ENCODE measurements around the gene SLC8A1. TPM values are rescaled to one million over a fixed set of nuclear protein-coding genes. Genes with fewer than 3 reads are reported as not detected.

SLC8A1 gene
- total and polyA plus RNA-seq, 2 donors: 0.46 to 20.4 TPM

DNA sequence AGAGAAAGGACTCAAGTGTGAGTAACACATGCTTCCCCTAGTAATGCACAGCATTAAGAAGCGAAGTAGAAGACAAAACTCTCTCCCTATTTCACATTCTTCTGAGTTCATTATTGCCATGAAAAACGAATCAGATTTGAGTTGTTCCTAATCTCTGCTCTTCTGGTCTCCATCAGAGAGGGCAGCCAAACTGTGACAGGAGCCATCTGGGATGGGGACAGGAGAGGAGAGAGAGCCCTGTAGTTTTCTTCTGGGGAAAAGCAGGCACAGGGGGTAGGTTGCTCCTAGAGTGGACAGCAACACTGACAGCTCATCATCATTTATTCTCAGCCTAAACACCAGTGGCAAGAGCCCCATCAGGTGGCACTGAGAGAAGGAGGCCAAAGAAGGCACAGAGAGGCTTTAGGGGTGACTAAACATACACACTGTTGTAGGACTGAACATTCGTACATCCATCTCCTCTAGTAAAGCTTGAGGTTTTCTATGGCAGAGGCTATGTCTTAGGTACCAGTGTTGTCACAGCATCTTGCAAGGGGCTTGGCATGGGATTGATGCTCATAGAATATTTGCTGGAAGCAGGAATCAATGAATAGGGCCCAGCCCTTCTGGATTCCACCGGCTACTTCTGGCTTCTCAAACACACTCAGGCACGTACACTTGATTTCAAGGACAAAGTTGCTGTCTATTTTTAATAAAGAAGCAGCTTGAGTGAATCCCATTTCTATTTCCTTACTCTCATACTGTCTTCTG is 33.1 kb downstream of the SLC8A1 start:
- no peak for DNase-seq (ENCODE audit: low read depth in 6 of 9, low spot score in 9 of 9)
- no peaks in the 10 kb centered on the region for H3K9me3 ChIP-seq (ENCODE audit: control insufficient read depth in 2 of 2, insufficient read depth in 1 of 2, low read length in 1 of 2)
- no peaks in the 10 kb centered on the region for H3K27me3 ChIP-seq (ENCODE audit: control insufficient read depth in 2 of 2, insufficient read depth in 1 of 2, low read length in 1 of 2)
- no peak overlapping the region for H3K4me3 ChIP-seq (ENCODE audit: low read length in 2 of 2)
- no peaks in the 10 kb centered on the region for H3K36me3 ChIP-seq (ENCODE audit: control insufficient read depth in 2 of 2, insufficient read depth in 2 of 2, low read length in 1 of 2)
- H3K27ac ChIP-seq (ENCODE audit: low read depth in 1 of 2, low read length in 1 of 2): no peak overlapping the region
- 94% methylated on average over 5 of the region's 5 CpGs for WGBS
- no peaks in the 10 kb centered on the region for H3K4me1 ChIP-seq (ENCODE audit: control insufficient read depth in 2 of 2, insufficient read depth in 2 of 2, low read length in 2 of 2)

DNA sequence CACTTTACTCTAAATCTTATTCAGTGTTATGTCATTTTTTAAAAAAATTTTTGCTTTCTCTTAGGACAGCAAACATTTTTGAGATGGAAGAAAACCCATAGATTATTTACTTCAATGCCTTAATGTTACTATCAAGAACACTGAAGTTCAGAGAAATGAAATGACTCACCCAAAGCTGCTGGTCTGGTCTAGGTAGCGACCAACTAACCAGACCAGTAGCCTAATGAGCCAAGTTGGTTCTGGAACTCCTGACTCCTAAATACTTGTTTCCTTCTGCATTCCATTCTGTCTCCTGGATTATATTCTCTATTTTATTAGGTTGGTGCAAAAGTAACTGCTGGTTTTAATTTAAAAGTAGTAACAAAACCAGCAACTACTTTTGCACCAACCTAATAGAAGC is 35.4 kb downstream of the SLC8A1 start:
- H3K4me1 ChIP-seq (ENCODE audit: control insufficient read depth in 2 of 2, insufficient read depth in 2 of 2, low read length in 2 of 2): no peaks in the 10 kb centered on the region
- H3K36me3 ChIP-seq (ENCODE audit: control insufficient read depth in 2 of 2, insufficient read depth in 2 of 2, low read length in 1 of 2): no peaks in the 10 kb centered on the region
- no peaks in the 10 kb centered on the region for H3K9me3 ChIP-seq (ENCODE audit: control insufficient read depth in 2 of 2, insufficient read depth in 1 of 2, low read length in 1 of 2)
- H3K4me3 ChIP-seq (ENCODE audit: low read length in 2 of 2): no peak overlapping the region
- H3K27ac ChIP-seq (ENCODE audit: low read depth in 1 of 2, low read length in 1 of 2): no peak overlapping the region
- DNase-seq (ENCODE audit: low read depth in 6 of 9, low spot score in 9 of 9): no peak
- no peaks in the 10 kb centered on the region for H3K27me3 ChIP-seq (ENCODE audit: control insufficient read depth in 2 of 2, insufficient read depth in 1 of 2, low read length in 1 of 2)
- WGBS: 99% methylated on average over 1 of the region's 1 CpG

DNA sequence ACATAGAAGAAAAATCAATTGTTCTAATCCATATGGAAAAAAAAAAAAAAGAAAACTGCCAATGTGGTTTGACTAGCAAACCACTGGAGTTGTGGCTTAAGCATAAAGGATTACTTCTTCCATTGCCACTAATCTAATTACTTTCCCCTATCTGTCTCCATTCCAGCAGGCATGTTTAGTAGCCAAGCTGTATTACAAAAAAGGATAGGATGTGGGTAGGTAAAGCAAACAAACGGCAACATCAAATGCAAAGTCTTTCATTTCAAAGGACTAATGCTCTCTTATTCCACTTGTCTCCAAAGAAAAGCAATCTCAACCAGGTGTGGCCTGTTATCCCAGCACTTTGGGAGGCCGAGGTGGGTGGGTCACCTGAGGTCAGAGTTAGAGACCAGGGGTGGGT is 36.5 kb downstream of the SLC8A1 start:
- no peak overlapping the region for H3K27ac ChIP-seq (ENCODE audit: low read depth in 1 of 2, low read length in 1 of 2)
- 93% methylated on average over 2 of the region's 2 CpGs for WGBS
- DNase-seq (ENCODE audit: low read depth in 6 of 9, low spot score in 9 of 9): no peak
- no peaks in the 10 kb centered on the region for H3K9me3 ChIP-seq (ENCODE audit: control insufficient read depth in 2 of 2, insufficient read depth in 1 of 2, low read length in 1 of 2)
- no peaks in the 10 kb centered on the region for H3K4me1 ChIP-seq (ENCODE audit: control insufficient read depth in 2 of 2, insufficient read depth in 2 of 2, low read length in 2 of 2)
- no peaks in the 10 kb centered on the region for H3K27me3 ChIP-seq (ENCODE audit: control insufficient read depth in 2 of 2, insufficient read depth in 1 of 2, low read length in 1 of 2)
- no peaks in the 10 kb centered on the region for H3K36me3 ChIP-seq (ENCODE audit: control insufficient read depth in 2 of 2, insufficient read depth in 2 of 2, low read length in 1 of 2)
- H3K4me3 ChIP-seq (ENCODE audit: low read length in 2 of 2): no peak overlapping the region

DNA sequence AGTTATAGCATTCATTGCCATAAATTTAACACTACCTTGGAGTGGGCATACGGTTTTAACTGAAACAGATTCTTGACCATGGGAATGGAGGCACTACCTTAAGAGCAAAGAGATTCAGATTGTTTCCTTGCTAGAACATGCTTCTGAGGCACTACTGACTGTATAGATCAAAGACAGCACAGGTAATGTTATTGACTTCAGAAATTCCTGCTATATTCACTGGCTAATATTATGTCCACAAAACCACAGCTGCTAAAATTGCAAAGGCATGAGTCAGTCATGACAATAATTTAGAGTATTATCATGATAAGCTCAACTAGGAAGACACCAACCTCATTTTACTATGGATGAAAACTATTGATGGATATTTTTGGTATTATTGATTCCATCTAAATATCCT is 39.4 kb downstream of the SLC8A1 start:
- no peaks in the 10 kb centered on the region for H3K27me3 ChIP-seq (ENCODE audit: control insufficient read depth in 2 of 2, insufficient read depth in 1 of 2, low read length in 1 of 2)
- H3K4me3 ChIP-seq (ENCODE audit: low read length in 2 of 2): no peak overlapping the region
- no peak for DNase-seq (ENCODE audit: low read depth in 6 of 9, low spot score in 9 of 9)
- no peak overlapping the region for H3K27ac ChIP-seq (ENCODE audit: low read depth in 1 of 2, low read length in 1 of 2)
- no peaks in the 10 kb centered on the region for H3K4me1 ChIP-seq (ENCODE audit: control insufficient read depth in 2 of 2, insufficient read depth in 2 of 2, low read length in 2 of 2)
- no peaks in the 10 kb centered on the region for H3K9me3 ChIP-seq (ENCODE audit: control insufficient read depth in 2 of 2, insufficient read depth in 1 of 2, low read length in 1 of 2)
- whole genome bisulfite sequencing: 96% methylated on average over 1 of the region's 1 CpG
- no peaks in the 10 kb centered on the region for H3K36me3 ChIP-seq (ENCODE audit: control insufficient read depth in 2 of 2, insufficient read depth in 2 of 2, low read length in 1 of 2)

DNA sequence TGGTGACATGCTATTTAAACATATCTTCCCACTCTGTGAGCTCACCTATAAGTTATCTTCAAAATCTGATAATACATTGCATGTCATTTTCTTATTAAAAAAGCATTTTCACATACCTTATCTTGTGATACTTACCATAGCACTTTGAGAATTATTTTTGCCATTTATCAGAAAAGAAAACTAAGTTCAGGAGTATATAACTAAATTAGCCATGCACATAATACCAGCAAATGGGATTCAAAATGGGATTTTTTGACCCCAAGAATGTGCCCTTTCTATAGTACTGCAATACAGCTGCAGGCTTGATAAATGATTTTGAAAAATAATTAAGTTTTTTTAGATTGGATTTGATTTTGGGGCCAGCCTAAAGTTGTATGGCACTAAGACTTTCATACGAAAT is 41.2 kb downstream of the SLC8A1 start:
- H3K4me1 ChIP-seq (ENCODE audit: control insufficient read depth in 2 of 2, insufficient read depth in 2 of 2, low read length in 2 of 2): no peaks in the 10 kb centered on the region
- H3K9me3 ChIP-seq (ENCODE audit: control insufficient read depth in 2 of 2, insufficient read depth in 1 of 2, low read length in 1 of 2): no peaks in the 10 kb centered on the region
- no peak for DNase-seq (ENCODE audit: low read depth in 6 of 9, low spot score in 9 of 9)
- H3K27ac ChIP-seq (ENCODE audit: low read depth in 1 of 2, low read length in 1 of 2): no peak overlapping the region
- H3K4me3 ChIP-seq (ENCODE audit: low read length in 2 of 2): no peak overlapping the region
- 97% methylated on average over 1 of the region's 1 CpG for WGBS
- H3K27me3 ChIP-seq (ENCODE audit: control insufficient read depth in 2 of 2, insufficient read depth in 1 of 2, low read length in 1 of 2): no peaks in the 10 kb centered on the region
- H3K36me3 ChIP-seq (ENCODE audit: control insufficient read depth in 2 of 2, insufficient read depth in 2 of 2, low read length in 1 of 2): no peaks in the 10 kb centered on the region

DNA sequence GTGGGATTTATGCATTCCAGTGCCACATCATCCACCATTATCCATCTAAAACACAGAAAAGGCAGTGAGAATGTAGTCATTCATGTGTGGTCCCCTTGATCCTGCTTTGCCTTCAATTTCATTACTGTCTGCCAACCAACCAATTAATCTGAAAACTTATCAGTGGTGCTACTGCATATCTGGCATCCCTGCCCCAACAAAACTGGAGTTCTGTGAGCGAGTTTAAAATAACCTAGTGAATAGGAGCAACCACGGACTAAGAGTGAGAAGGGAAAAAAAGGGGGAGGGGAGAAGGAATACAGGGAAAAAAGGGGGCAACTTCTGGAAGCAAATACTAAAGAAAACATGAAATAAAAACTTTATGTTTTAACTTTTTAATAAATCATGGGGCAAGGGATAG is 42.2 kb downstream of the SLC8A1 start:
- no peak for DNase-seq (ENCODE audit: low read depth in 6 of 9, low spot score in 9 of 9)
- H3K27me3 ChIP-seq (ENCODE audit: control insufficient read depth in 2 of 2, insufficient read depth in 1 of 2, low read length in 1 of 2): no peaks in the 10 kb centered on the region
- H3K9me3 ChIP-seq (ENCODE audit: control insufficient read depth in 2 of 2, insufficient read depth in 1 of 2, low read length in 1 of 2): no peaks in the 10 kb centered on the region
- WGBS: 97% methylated on average over 2 of the region's 2 CpGs
- no peaks in the 10 kb centered on the region for H3K36me3 ChIP-seq (ENCODE audit: control insufficient read depth in 2 of 2, insufficient read depth in 2 of 2, low read length in 1 of 2)
- no peak overlapping the region for H3K27ac ChIP-seq (ENCODE audit: low read depth in 1 of 2, low read length in 1 of 2)
- no peak overlapping the region for H3K4me3 ChIP-seq (ENCODE audit: low read length in 2 of 2)
- no peaks in the 10 kb centered on the region for H3K4me1 ChIP-seq (ENCODE audit: control insufficient read depth in 2 of 2, insufficient read depth in 2 of 2, low read length in 2 of 2)

DNA sequence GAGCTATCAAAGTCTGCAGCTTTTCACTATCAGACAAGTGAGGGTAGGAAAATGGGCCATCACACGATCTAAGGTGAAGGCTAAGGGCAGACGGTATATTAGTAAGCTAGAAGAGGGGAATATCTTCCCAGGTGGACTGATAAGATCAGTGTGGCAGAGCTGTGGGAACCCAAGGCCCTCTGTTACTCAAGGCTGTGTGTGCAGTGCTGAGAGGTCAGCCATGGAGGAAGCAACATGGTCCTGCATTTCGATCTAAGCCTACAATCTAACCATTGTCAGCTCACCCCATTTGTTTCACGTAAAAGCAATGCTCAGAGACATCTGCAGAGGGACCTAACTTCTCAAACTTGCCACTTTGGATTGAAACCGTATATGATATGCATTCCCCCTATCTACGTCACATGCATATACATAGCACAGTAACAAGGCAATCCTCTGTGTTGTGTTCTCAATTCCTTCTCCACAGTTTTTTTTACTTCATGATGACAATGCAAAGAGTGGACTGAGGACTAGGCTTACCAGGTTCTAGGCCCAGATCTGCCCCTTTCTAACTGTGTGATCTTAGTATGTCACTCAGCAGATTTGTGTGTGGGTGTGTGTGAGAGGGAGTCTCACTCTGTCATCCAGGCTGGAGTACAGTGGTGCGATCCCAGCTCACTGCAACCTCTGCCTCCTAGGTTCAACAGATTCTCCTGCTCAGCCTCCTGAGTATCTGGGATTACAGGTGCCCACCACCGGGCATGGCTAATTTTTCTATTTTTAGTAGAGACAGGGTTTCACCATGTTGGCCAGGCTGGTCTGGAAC is 45.2 kb downstream of the SLC8A1 start:
- no peak overlapping the region for H3K27ac ChIP-seq (ENCODE audit: low read depth in 1 of 2, low read length in 1 of 2)
- no peaks in the 10 kb centered on the region for H3K9me3 ChIP-seq (ENCODE audit: control insufficient read depth in 2 of 2, insufficient read depth in 1 of 2, low read length in 1 of 2)
- H3K4me3 ChIP-seq (ENCODE audit: low read length in 2 of 2): no peak overlapping the region
- no peaks in the 10 kb centered on the region for H3K27me3 ChIP-seq (ENCODE audit: control insufficient read depth in 2 of 2, insufficient read depth in 1 of 2, low read length in 1 of 2)
- no peaks in the 10 kb centered on the region for H3K36me3 ChIP-seq (ENCODE audit: control insufficient read depth in 2 of 2, insufficient read depth in 2 of 2, low read length in 1 of 2)
- H3K4me1 ChIP-seq (ENCODE audit: control insufficient read depth in 2 of 2, insufficient read depth in 2 of 2, low read length in 2 of 2): no peaks in the 10 kb centered on the region
- WGBS: 91% methylated on average over 8 of the region's 8 CpGs
- no peak for DNase-seq (ENCODE audit: low read depth in 6 of 9, low spot score in 9 of 9)

DNA sequence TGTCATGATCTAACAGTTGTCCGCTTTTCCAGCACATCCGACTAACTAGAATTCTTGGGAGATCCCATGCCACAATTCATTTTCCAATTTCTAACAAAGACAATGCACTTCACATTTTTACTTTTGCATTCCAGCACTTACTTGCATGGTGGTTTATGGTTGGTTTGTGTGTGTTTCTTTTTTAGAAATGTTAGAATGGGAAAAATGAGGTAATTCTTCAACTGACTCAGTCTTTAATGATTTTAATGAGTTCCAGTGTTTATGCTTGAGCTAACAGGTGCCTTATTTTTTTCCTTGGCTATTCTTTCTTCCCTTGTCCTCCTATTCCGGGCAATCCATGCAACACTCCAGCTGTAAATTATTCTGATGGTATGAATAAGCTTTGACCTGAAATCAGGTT is 46.4 kb downstream of the SLC8A1 start:
- Histone ChIP-seq H3K27me3 (ENCODE audit: control insufficient read depth in 2 of 2, insufficient read depth in 1 of 2, low read length in 1 of 2) (no peaks in the 10 kb centered on the region), H3K27ac (ENCODE audit: low read depth in 1 of 2, low read length in 1 of 2) (no peak overlapping the region), H3K9me3 (ENCODE audit: control insufficient read depth in 2 of 2, insufficient read depth in 1 of 2, low read length in 1 of 2) (no peaks in the 10 kb centered on the region), H3K4me1 (ENCODE audit: control insufficient read depth in 2 of 2, insufficient read depth in 2 of 2, low read length in 2 of 2) (no peaks in the 10 kb centered on the region), H3K36me3 (ENCODE audit: control insufficient read depth in 2 of 2, insufficient read depth in 2 of 2, low read length in 1 of 2) (no peaks in the 10 kb centered on the region), H3K4me3 (ENCODE audit: low read length in 2 of 2) (no peak overlapping the region)
- WGBS: 98% methylated on average over 3 of the region's 3 CpGs
- DNase-seq (ENCODE audit: low read depth in 6 of 9, low spot score in 9 of 9): no peak

DNA sequence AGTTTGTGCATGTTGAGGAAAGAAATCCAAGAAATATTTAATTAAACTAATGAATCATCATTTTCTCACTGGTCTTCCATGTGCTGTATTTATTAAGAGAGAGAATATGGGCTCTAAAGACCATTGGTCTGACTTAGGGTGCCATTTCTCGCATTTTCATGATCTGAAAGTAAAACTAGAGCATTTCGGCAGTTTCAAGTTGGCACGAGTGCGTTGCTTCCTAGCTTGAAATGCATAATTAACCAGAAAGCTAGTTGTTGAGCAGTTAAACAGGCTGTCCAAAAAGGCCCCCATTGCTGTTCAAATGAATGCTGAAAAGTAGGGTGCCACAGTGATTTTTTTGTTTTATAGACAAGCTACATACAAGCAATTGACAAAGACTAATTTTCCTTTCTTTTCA is 47.4 kb downstream of the SLC8A1 start:
- DNase-seq (ENCODE audit: low read depth in 6 of 9, low spot score in 9 of 9): no peak
- no peaks in the 10 kb centered on the region for H3K36me3 ChIP-seq (ENCODE audit: control insufficient read depth in 2 of 2, insufficient read depth in 2 of 2, low read length in 1 of 2)
- H3K4me3 ChIP-seq (ENCODE audit: low read length in 2 of 2): no peak overlapping the region
- 99% methylated on average over 4 of the region's 4 CpGs for WGBS
- no peaks in the 10 kb centered on the region for H3K4me1 ChIP-seq (ENCODE audit: control insufficient read depth in 2 of 2, insufficient read depth in 2 of 2, low read length in 2 of 2)
- no peaks in the 10 kb centered on the region for H3K9me3 ChIP-seq (ENCODE audit: control insufficient read depth in 2 of 2, insufficient read depth in 1 of 2, low read length in 1 of 2)
- no peaks in the 10 kb centered on the region for H3K27me3 ChIP-seq (ENCODE audit: control insufficient read depth in 2 of 2, insufficient read depth in 1 of 2, low read length in 1 of 2)
- no peak overlapping the region for H3K27ac ChIP-seq (ENCODE audit: low read depth in 1 of 2, low read length in 1 of 2)

Measured in thymus (tissue), 11 donors.